HG02571 (cell line): ENCODE measurements around the gene WNT8B.

Experiments
- ATAC-seq: cut with Tn5 transposase; IDR thresholded peaks from one replicate; pipeline ENCODE4 v1.9.1; 2021; ENCODE audit warnings: mild to moderate bottlenecking, moderate library complexity; ENCODE audit not compliant: unreplicated experiment

Gene WNT8B

GRCh38 chr10:100462709-100463108 lies at the start of gene WNT8B:
Gene WNT8B, plus strand, starts transcription at chr10:100463009. Its CDS starts 160 bp downstream, at chr10:100463169.
- no peak for ATAC-seq

- ATAC-seq = no peak
Measured at GRCh38 chr10:100413173-100413572, 49.6 kb upstream of the WNT8B start.

GRCh38 chr10:100419911-100420449 lies 42.8 kb upstream of the WNT8B start:
- ATAC-seq = no peak

DNA sequence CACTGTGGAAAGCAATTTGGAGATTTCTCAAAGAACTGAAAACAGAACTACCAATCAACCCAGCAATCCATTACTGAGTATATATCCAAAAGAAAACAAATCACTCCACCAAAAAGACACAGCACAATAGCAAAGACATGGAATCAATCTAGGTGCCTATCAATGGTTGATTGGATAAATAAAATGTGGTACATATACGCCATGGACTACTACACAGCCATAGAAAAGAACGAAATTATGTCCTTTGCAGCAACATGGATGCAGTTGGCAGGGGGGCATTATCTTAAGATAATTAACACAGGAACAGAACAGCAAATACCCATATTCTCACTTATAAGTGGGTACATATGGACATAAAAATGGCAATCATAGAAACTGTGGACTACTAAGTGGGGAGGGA lies 35.4 kb upstream of the WNT8B start:
- ATAC-seq = no peak

- ATAC-seq = peak; percentile 62
Measured at GRCh38 chr10:100433253-100434240, 29.3 kb upstream of the WNT8B start.

- no peak for ATAC-seq
Measured at GRCh38 chr10:100436255-100436654, 26.6 kb upstream of the WNT8B start.

GRCh38 chr10:100438674-100439315 lies 24.0 kb upstream of the WNT8B start:
- ATAC-seq = no peak

DNA sequence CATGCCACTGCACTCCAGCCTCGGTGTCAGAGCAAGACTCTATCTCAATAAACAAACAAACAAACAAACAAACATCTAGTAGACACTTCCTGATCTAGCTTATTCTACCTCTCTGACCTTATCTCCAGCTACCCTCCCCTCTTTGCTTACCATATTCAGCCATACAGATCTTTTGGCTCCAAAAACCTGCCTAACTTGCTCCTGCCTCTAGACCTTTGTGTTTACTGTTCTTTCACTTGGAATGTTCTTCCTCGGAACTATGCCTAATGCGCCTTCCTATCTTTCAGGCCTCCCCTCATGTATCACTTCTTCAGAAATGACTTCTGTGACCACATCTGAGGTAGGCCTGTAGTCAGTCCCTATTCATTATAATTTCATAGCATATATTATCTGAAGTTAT lies 20.3 kb upstream of the WNT8B start:
- ATAC-seq = no peak

DNA sequence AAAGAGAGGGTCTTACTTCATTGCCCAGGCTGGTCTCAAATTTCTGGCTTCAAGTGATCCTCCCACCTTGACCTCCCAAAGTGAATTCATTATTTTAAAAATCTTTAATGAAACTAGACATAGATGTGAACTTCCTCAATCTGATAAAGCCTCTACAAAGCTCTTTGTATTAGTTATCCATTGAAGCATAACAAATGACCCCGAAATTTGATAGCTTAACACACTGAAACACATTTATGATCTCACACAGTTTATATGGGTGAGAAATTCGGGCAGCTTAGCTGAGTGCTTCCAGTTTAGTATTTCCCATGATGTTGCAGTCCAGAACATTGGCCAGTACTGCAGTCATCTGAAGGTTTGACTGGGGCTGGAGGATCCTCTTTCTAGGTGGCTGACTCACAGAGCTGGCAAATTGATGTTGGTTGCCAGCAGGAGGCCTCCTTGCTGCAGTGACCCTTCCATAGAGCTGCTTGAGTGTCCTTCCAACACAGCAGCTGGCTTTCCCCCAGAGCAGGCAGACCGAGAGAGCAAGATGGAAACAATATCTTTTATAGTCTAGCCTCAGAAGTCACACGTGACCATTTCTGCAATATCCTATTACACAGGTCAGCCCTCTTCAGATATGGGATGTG lies 16.6 kb upstream of the WNT8B start:
- ATAC-seq = no peak

GRCh38 chr10:100447663-100448062 lies 15.1 kb upstream of the WNT8B start:
- no peak for ATAC-seq

GRCh38 chr10:100448951-100449350 lies 13.9 kb upstream of the WNT8B start:
- no peak for ATAC-seq

DNA sequence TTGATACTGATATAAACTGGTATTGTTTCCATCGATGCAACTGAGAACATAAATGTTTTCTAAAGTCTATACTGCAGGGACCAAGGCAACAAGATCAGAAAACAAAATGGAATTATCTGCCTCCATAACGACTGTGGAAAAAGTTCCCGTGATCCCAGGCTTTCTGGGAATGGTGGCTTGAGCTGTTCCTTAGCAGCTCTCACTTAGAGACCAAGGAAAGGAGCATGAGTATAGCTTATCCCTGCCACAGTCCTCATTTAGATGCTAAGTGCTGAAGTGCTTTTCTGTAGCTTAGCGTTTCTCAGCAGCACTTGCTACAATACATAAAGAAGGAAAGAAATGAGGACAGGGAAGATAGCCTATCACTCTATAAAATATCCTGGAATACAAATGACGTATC lies 5.5 kb downstream of the WNT8B start:
- ATAC-seq = no peak

DNA sequence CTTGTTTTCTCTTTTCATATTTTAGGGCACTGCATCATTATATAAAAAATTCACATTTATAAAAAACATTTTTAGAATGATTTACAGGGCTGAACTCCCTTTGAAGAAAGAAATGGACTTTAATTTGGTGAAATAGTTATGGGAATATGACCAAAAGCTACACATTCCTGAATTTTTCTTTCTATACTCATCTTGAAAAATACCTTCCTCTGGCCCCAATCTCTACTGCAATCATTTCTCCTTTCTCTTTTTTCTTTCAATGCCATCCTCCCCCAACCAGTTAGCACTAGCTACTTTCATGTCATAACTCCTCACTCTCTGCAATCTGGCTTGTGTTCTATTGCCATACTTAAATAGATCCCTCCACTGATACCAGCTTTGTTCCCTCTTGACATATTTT lies 6.2 kb downstream of the WNT8B start:
- ATAC-seq = no peak

DNA sequence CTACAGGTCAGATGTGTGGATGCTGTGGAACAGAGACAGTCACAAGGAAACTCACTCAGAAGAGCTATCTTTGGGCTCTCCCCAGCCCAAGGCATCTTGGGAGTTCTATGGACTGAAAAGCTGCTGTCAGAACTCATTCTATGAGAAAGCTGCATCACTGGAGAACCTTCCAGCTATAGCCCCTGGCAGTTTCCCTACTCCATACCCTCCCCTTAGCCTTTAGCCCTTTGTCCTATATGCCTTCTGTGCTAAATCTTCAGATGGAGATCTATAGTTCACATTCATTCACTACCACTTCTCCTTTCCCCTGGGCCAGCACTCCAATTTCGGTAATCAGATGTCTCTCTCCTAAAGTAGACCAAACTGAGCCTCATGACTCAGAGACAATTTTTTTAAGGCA lies 6.9 kb downstream of the WNT8B start:
- ATAC-seq = no peak

DNA sequence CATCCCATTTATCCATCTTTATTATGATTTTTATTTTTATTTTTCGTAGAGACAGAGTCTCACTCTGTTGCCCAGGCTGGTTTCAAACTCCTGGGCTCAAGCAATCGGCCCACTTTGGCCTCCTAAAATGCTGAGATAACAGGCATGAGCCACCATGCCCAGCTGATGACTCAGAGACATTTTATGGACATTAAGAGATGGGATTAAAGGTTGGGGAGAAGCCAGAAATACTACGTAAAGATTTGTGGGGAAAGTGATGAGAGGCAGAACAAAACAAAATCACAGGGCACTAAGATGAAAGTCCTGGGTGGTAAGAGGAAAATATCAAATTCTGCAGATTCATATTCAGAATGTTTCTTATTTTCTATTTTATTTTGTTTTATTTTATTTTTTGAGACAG lies 7.6 kb downstream of the WNT8B start:
- no peak for ATAC-seq

GRCh38 chr10:100477970-100478369 lies 15.2 kb downstream of the WNT8B start:
- ATAC-seq = no peak

GRCh38 chr10:100479037-100479436 lies 16.2 kb downstream of the WNT8B start:
- no peak for ATAC-seq

- no peak for ATAC-seq
Measured at GRCh38 chr10:100480002-100480401, 17.2 kb downstream of the WNT8B start.

GRCh38 chr10:100481462-100482081 lies 18.8 kb downstream of the WNT8B start:
- ATAC-seq = peak; percentile 97

DNA sequence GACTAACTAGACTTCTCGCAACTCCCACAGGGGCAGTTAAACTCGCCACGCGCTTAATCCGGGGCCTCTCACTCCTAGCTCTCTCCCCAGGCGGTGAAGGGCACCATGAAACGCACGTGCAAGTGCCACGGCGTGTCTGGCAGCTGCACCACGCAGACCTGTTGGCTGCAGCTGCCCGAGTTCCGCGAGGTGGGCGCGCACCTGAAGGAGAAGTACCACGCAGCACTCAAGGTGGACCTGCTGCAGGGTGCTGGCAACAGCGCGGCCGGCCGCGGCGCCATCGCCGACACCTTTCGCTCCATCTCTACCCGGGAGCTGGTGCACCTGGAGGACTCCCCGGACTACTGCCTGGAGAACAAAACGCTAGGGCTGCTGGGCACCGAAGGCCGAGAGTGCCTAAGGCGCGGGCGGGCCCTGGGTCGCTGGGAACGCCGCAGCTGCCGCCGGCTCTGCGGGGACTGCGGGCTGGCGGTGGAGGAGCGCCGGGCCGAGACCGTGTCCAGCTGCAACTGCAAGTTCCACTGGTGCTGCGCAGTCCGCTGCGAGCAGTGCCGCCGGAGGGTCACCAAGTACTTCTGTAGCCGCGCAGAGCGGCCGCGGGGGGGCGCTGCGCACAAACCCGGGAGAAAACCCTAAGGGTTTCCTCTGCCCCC lies 19.5 kb downstream of the WNT8B start:
- ATAC-seq = no peak

DNA sequence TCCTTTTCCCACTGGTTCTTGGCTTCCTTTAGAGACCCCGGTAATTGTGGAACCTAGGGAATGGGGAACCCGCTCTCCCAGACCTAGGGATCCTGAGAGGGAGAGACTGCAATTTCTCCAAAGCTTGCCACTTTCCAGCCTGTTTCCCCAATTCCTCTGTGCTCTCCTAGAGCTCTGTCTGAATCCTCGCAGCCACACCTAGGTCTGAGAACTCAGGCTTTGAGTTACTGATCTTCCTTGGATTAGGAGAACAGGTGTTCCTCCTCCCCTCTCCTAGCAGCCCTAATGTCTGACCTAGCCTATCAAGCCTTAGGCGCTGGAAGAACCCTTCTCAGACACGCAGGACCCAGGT lies 20.0 kb downstream of the WNT8B start:
- no peak for ATAC-seq
